NCI-H1694 treated with DMSO at 0.1 percent for 48 hours (cell line): ENCODE results near the gene WNT2B.

Experiments used
- DNase-seq: peaks from one replicate; lab custom pipeline; 2025; lab: John Stamatoyannopoulos, UW

The WNT2B gene

GRCh38 chr1:112575154-112575804 lies 66.5 kb downstream of the WNT2B start:
- DNase-seq, result no peak

DNA sequence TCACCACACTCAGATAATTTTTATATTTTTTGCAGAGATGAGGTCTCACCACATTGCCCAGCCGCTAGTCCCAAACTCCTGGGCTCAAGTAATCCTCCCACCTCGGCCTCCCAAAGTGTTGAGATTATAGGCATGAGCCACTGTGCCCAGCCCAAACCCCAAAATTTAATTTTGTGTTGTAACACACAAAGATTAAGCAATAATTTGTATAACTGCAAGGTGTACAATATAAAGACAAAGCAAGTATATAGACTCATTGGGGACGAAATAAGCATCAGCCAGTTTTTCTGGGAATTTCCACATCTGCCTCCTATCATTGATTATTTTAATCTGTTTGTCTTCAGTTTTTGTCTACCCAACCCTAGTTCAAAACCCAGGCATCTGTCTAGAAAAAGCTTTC lies 67.5 kb downstream of the WNT2B start:
- DNase-seq, result no peak
